ENCODE results near the gene DNAH10. TPM values are rescaled to one million over a fixed set of nuclear protein-coding genes. Genes with fewer than 3 reads are reported as not detected.

Gene DNAH10
- total and polyA plus RNA-seq, 10 of the 15 experiments (the other 5 are each of a cell fraction or from before 2014, with no cell fraction given), result 0.01 to 0.32 (median 0.06) TPM

DNA sequence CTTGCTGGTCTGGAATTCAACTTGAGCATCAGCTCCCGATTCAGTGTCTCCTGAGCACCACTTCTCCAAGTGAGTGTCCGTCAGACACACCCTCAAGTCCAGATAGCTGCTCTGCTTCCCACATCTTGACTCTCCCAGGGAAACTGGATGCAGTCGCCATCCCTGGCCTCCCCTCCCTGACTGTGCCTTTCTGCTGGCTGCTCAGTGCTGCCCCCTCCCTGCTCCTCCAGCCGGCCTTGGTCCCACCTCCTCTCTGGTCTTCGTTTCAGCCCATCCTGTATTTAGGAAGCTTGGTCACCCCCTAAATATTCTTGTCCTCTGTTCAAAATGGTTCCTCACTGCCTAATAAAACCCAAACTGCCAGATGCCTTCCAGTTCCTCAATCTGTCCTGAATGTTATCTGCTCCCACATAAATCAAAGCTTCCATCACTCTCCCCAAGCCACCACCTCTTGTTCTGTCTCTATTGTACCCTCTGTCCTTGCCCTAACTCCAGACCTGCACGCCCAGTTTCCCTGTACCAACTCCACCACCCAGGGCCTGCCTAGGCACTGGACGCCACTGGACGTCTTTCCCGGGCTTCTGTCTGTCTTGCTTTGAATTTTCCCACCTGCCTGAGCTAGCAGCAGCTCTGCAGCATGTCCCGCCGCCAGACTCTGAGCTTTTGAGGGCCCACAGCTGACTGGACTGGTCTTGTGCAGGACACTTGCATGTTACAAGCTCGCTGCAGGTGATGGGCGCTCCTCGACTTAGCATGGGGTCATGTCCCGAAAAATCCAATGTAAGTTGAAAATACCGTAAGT, 176.8 kb downstream of the DNAH10 start:
- ATAC-seq, result peak; percentile 46; the same call in 2 of the 3 replicates
- H3K9ac ChIP-seq (ENCODE audit: control insufficient read depth, insufficient read depth, low read length), result no peak overlapping the region
- no peaks in the 10 kb centered on the region for H4K20me1 ChIP-seq (ENCODE audit: control insufficient read depth, insufficient read depth)
- no peak for FAIRE-seq
- 60% methylated on average over 16 of the region's 16 CpGs for WGBS (ENCODE audit: insufficient coverage, insufficient replicate concordance, low lambda C conversion rate, missing lambda C conversion rate)
- SMC1A ChIA-PET (ENCODE audit: uncharacterized antibody, unreplicated experiment), result no interaction called here
- no peak overlapping the region for H3K27ac ChIP-seq (ENCODE audit: control insufficient read depth, insufficient read depth)
- H3K79me2 ChIP-seq (ENCODE audit: control insufficient read depth, insufficient read depth, low read length), result no peaks in the 10 kb centered on the region
- H3K27me3 ChIP-seq (replicated peaks in 1 of 2; ENCODE audit: control insufficient read depth in 2 of 2, insufficient read depth in 2 of 2, low read length in 1 of 2), result no peaks in the 10 kb centered on the region
- H3K36me3 ChIP-seq (ENCODE audit: control insufficient read depth in 2 of 2, insufficient read depth in 2 of 2, low read length in 1 of 2), result no peaks in the 10 kb centered on the region
- TF ChIP-seq, protein P1, sequence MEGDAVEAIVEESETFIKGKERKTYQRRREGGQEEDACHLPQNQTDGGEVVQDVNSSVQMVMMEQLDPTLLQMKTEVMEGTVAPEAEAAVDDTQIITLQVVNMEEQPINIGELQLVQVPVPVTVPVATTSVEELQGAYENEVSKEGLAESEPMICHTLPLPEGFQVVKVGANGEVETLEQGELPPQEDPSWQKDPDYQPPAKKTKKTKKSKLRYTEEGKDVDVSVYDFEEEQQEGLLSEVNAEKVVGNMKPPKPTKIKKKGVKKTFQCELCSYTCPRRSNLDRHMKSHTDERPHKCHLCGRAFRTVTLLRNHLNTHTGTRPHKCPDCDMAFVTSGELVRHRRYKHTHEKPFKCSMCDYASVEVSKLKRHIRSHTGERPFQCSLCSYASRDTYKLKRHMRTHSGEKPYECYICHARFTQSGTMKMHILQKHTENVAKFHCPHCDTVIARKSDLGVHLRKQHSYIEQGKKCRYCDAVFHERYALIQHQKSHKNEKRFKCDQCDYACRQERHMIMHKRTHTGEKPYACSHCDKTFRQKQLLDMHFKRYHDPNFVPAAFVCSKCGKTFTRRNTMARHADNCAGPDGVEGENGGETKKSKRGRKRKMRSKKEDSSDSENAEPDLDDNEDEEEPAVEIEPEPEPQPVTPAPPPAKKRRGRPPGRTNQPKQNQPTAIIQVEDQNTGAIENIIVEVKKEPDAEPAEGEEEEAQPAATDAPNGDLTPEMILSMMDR (IDR thresholded peaks at IDR 0.05 in 2 of 3, conservative IDR thresholded peaks at IDR 0.05 in 1 of 3; ENCODE audit: control insufficient read depth in 2 of 3, extremely low read depth in 1 of 3, insufficient read depth in 1 of 3, low read depth in 3 of 3, low read length in 3 of 3), result peak; percentile 11 to 40 (median 38); a peak in 5 of 6 replicates
- no peak for TF ChIP-seq JUND (IDR thresholded peaks at IDR 0.05; ENCODE audit: low read depth, low read length)
- H3K9me3 ChIP-seq (replicated peaks; ENCODE audit: control insufficient read depth, insufficient read depth, low read length), result no peaks in the 10 kb centered on the region; the same call in 1 of the 3 replicates
- RAD21 ChIA-PET (ENCODE audit: unreplicated experiment), result no interaction called here
- DNase-seq (ENCODE audit: low read depth, low spot score), result no peak
- in situ Hi-C loops (cut with MboI), result no loop called here
- peaks cover 11% of the 10 kb centered on the region for H3K4me1 ChIP-seq (ENCODE audit: control insufficient read depth, insufficient read depth, low read length)
- POLR2A ChIA-PET, result no interaction called here
- CTCF ChIA-PET, result interaction anchor here (1.0 to 1.6 kb wide), 4 partner anchors 9 to 23 kb away, joined by 3 to 5 read pairs (median 4); no protein-coding TSS in a partner anchor
- no peak overlapping the region for H3K4me2 ChIP-seq (ENCODE audit: control insufficient read depth, insufficient read depth)
- H2AFZ ChIP-seq (ENCODE audit: control insufficient read depth, low read depth, low read length), result no peak overlapping the region; the same call in 1 of the 2 replicates
- intact Hi-C loops (cut with micrococcal nuclease; ENCODE audit: unreplicated experiment), result no loop called here
- BruUV-seq (replicated peaks), result no TSS peak
- no peak overlapping the region for H3K4me3 ChIP-seq
